G401.6 (cell line): Measurements from ENCODE around the gene EHBP1.
"Not testable (repeated sequence)": the region's sequence is repeated elsewhere in the genome, so short reads cannot be mapped to it uniquely, and the experiment has no call there.

Source experiments
- FAIRE-seq: peaks from 2 replicates; lab custom pipeline; 2012; peaks lifted over from hg19 to GRCh38; lab: Jason Lieb, UNC

Gene EHBP1

DNA sequence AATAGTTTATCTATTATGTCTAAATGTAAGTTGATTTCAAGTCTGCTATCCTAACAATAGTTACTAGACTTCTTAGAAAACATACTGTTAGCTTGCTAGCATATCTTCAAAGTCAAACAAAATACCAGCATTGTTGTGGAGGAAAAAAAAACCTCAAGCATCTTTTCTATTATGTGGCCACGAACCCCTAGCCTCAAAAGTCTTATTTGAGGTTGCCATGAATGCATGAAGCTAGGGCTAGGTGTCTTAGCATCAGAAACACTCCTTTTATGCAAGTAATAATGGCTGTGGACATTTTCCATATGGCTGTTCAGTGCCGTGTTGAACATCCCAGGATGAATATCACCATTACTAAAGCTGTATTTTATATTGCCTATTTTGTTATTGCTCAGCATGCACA lies 258.5 kb downstream of the EHBP1 start:
- FAIRE-seq = no peak

DNA sequence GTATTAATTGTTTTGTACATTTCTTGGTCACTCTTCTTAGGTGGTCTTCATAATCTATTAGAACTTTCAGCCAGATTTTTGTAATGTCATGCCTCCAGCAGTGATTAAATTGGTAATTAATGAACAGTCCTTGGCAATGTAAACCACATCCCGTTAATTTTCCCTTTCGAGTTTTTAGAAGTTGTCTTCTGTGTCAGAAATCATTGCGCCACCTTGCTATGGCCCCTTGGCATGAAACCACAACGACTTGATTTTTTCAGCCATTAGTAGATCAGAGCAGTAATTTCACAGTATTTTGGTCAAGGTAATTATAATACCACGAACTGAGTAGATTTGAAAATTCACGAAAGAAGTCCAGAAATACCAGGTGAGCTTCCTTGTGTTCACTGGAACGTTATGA lies 259.2 kb downstream of the EHBP1 start:
- no peak for FAIRE-seq

DNA sequence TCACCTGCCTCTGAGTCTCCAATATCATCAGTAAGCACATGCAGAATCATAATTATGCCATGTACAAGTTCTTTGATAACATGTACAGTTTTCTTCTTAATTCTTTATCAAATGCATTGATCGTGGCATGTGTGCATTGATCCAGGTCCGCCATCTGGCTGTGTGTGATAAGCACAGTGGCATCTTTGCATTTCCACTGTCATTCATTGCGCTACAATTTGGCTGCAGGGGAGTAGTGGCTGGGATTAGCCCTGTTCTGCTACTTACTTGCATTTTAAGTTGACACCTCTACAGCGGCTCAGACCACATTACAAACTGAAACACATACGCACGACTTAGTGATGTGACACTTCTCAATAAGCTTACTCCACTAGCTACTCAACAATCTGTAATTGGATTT lies 261.5 kb downstream of the EHBP1 start:
- FAIRE-seq = no peak

DNA sequence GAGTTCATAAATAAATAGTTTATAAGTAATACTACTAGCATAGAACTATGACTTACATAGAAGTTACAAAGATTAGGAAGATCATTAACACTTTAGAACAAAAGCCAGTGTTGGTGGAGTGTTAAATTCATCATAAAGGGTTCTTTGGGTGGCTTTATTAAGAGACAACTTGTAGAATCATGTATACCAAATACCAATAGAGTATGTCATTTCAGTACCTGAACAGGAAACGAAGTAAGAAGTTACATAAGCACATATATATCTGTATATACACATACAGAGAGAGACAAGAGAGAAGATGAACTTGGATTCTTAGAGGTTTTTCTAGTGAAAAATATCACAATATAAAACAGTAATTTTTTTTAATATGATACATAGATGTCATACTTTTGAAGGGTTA lies 262.7 kb downstream of the EHBP1 start:
- FAIRE-seq = no peak

DNA sequence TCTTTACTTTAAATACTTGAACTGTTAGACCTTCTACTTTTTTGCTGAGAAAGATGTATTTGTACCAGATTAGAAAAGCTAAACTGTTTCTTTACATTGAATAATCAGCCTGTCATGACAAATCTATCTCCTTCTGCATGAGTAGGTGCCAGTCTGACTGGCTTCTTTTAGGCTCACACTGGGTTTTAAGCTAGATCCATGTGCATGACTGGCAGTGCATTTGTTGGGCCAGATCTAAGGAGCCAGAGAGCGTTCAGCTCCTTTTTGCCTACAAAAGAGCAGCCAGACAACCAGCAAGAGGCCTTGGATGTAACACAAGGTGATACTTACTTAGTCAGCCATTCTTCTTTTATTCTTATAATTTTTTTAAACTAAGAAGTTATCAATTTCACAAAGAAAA lies 263.2 kb downstream of the EHBP1 start:
- FAIRE-seq = no peak

DNA sequence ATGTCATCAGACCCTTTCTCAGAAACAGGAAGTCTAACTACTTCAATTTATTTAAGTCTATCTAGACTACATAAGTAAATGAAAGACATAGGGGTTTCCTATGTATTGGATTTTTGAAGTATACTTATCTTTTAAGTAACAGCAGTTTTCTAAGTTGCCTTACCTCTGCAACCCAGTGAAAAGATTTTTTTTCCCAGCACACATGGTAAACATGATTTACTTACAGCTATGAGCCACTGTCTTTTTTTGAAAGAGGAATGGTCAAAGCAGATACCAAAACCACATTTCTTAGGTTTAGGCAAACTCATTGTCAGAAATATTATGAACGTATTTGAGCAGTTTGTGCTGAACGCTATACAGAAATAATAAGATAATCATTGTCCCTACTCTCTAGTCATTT lies 266.4 kb downstream of the EHBP1 start:
- no peak for FAIRE-seq

DNA sequence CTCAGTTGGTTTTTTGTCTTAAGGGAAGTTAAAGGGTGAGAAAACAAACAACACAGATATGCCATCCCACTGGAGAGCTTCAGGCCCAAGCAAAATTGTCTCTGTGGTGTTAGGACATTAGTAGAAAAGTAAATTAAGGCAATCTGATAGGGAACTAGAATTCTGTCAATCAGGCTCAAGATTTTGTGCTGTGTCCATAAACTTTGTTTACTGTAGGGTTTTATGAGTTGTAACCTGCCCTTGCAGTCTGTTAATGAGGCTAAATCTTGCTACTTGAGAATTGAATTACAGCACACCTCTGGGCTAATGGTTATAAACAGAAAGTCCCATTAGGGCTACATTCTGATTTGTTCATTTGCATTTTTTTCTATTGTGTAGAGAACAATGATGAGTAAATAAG lies 267.1 kb downstream of the EHBP1 start:
- no peak for FAIRE-seq

DNA sequence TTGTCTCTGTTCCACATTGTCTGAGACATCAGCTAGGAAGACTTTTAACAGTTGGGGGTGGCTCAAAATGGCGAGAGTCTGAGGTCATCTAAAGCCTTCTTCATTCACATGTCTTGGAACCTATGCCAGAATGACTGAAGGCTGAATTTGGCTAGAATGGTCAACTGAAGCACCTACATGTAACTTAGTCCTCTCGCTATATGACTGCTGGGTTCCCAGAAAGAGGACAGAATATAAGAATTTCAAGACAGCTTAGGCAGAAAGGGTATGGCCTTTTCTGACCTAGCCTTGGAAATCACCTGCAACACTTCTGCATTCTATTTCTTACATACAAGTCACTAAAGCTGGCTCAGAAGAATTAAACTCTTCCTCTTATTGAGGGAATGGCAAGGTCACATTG lies 269.5 kb downstream of the EHBP1 start:
- FAIRE-seq = no peak

DNA sequence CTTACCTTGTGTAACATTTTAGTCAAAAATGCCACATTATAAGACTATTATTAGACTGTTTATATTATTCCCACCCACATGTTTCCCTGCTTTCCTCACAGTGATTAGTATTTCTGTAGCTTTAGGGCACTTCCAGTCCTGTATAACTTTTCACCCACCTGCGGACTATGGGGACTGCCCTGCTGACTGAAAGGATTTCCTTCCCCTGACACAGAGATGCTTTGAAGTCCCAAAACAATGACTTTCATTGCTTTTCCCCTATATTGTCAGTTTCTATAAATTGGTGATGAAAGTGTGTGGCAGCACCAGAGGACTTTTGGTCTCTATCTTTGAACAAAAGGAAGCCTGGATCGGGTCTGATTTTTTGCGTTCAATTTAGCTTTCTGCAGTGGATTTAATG lies 286.1 kb downstream of the EHBP1 start:
- no peak for FAIRE-seq

DNA sequence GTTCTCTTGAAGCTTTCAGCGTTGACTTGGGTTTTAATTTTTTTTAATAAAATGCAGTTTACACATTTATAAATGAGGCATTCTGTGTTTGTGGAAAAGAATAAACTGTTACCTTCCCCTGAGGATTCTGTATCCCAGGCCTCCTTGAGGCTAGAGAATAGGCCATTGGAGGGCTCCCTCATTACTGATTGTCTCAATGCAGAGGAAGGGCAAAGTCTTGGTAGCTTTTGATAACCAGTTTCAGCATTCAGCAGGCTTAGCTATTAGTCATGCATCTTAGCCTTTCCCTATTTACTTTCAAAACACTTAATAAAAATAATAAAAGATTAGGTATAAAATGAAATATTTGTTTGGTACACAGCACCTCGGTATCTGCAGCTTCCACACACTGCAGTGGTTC lies 287.0 kb downstream of the EHBP1 start:
- no peak for FAIRE-seq

DNA sequence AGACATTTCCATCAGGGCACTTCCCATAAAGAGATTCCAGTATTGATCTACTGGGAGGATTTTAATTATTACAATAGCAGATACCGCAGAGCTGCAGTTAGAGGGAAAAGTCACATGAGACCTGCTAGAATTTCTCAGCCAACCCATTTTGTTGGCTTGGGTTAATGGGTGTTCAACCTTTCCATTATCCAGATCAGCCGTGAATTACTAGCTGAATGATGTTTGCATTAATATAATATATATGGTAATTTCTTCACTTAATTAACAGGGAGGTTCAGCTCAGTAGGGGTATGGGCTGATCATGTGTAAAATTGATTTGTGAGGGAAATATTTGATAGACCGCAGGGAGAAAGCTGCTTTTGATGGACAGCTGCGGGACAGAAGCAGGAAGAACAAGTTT lies 288.7 kb downstream of the EHBP1 start:
- FAIRE-seq = no peak

DNA sequence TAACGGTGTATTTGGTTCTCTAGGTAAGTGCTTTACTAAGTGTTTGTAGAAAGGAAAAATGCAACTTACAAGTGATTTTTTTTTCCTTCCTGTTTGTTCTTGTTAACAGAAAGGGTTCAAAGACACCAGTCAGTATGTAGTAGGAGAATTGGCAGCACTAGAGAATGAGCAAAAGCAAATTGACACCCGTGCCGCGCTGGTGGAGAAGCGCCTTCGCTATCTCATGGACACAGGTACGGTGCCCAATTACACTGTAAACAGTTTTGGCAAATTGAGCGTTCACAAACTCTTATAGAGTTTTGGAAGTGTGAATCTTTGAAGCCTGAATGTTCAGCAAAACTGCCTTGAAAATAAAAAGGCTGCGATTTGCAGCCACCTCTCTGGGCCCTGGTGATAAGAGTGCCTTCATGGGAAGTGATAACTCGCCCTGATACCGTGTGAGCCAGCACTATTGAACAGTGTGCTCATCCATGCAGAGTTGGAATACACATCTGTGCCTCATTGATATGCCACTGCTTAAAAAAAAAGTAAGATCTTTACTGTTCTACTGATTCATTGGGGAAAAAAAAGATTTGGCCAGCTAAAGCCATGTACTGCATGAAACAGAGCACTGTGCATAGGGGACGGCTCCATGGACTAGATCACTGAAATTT lies 291.1 kb downstream of the EHBP1 start:
- no peak for FAIRE-seq

DNA sequence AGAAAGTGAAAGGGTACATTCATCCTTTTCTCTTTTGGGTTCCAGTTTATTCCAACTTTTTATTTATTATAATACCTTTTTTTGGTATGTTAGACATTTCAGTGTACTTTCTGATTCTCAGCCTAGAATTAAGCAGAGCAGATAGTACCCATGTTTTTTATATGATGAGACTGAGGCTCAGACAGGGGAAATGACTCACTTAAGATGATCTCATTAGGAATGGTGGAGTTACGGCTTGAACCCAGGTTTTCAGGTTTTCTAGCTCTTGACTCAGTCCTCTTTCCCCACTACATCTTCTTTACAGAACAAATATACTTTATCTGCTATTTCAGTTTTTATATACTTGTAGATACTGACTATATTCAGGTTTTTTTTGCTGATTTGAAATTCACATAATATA lies 293.4 kb downstream of the EHBP1 start:
- no peak for FAIRE-seq

DNA sequence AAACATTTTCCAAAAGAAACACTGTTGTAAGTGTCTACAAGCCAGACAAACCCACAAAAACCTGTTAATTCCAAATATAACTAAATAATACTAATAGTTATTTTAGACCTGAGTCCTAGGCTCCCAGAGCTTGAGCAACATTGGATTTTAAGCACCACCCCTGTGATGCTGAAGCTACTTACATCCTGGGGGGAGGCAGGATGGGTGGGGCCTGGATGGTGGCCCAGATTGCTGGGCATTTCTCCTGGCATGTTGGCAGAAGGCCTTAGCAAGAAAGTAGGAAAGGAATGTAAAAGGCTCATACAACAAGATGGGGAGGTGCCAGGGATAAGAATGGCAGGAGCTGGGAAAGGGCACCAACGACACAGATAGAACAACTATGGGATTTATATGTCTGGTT lies 294.4 kb downstream of the EHBP1 start:
- FAIRE-seq = no peak

DNA sequence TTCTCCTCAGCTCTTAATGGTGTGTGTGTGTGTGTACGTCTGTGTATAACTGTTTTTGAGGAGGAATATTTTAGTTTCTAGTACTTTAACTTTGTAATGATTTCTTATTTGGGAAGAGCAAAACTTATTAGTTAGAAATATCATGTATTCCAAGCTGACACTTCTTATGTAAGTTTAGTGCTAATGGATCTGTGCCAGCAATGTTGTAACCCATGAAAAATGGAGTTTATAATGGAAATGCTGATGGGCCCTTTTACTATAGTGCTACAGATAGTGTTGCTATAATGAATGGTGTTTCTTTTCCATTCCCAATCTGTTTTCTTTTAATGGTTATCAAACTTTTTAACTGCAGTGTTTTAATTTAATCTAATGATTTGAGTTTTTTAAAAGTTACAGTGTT lies 295.3 kb downstream of the EHBP1 start:
- FAIRE-seq = no peak

DNA sequence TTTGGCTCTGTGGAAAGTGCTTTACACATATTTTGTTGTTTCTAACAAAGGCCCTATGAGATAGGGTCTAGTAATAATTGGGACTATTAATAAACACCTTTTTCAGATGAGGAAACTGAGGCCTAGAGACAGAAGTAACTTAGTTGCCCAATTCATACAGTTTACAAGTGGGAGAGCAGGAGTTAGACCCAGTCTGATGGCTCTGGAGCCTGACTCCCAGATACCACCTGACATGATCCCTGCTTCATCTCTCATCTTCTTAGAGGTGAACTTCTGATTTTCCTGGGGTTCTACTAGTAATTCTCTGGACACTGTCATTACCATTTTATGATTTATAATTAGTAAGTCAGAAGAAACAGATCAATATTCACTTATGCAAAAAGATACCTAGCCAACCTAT lies 296.1 kb downstream of the EHBP1 start:
- FAIRE-seq = no peak

DNA sequence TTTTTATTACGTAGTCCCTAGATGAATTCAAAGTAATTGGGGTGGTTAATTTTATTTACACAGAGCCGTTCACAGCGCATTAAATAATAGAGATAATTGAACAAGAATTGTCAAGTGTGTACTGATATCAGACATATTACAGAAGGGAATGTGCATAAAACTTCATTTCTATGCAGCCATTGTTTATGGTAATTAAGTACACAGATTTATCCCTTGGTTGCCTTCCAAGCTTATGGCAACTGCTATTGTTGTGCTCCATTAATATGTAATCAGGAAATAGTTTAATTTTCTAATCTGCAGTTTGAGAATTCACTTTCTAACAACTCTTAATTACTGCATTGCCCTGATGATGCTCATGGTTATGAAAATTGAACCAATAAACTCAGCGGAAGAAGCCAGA lies 297.8 kb downstream of the EHBP1 start:
- no peak for FAIRE-seq

DNA sequence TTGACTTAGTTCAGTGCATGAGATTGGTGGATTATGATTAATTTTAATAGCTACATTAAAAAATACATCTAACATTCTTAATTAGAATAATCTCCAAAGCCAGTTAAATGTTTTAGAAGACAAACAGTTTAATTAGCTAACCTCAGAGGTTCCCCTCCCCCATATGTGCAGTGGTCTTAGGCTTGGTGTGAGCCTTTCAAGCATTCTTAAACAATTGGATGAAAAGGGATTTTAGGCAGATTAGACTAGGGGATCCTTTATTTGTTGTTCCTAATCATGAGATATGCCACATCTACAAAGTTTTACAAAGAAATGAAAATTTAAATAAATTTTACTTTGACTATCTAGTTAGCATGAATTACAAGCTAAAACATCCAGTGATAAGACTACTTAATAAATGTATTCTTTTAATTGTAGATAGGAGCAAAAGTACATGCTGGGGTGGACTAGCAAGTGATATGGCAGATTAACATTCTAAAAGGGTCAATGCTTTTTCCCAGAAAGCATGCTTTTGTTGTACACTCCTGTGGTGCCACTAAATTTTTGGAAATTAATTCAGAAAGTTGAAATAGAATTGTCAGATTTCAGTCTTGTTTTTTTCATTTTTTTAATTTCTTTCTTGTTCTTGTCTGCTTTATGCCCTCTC lies 302.4 kb downstream of the EHBP1 start:
- FAIRE-seq = no peak

DNA sequence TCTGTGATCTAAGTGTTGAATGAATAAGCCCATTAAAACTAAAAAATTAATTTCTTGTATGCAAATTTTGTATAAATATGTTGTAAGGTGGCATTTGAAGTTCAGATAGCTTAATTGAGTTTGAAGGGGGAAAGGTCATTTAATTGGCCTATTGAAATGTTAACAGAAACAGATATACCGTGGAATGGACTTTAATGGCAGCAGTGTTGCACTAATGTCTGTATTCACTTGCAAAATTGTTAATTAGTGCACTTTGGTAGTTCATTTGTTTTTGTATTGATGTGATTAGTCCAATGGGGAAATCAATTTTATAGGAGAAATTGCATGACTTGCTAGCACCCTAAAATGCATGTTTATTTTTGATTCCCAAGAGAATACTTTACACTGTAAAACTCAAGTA lies 303.3 kb downstream of the EHBP1 start:
- FAIRE-seq = no peak

DNA sequence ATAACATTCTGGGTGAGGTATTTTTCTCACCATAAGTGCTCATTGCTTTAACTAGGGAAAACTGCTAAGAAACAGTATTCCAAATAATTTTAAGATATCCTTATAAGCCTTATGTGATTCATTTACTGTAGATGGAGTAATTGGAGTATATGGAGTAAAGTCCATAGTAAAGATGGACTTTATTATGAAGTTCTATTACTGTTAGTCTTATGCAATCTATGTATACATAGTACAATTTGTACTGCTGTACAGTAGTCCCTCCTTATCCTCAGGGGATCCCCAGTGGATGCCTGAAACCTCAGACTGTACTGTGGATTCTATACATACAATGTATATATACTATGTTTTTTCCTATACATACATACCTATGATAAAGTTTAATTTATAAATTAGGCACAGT lies 304.0 kb downstream of the EHBP1 start:
- FAIRE-seq = no peak

DNA sequence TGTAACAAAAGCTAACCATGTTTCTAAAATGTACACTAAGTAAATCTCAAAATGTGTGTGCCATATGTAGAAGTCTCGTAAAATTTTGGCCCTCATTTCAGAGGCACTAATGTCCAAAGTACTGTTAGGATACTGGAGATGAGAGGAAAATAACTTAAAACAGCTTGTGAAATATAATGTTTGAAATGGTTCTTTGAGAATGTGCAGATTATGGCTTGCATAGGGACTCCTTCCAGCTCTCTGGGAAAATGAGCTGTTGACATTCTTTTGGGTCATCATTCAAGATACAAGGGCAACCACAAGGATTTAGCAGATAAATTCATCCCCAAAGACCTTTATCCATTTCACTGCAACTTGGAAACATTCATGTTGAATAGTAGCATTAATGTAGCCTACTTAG lies 307.0 kb downstream of the EHBP1 start:
- no peak for FAIRE-seq

DNA sequence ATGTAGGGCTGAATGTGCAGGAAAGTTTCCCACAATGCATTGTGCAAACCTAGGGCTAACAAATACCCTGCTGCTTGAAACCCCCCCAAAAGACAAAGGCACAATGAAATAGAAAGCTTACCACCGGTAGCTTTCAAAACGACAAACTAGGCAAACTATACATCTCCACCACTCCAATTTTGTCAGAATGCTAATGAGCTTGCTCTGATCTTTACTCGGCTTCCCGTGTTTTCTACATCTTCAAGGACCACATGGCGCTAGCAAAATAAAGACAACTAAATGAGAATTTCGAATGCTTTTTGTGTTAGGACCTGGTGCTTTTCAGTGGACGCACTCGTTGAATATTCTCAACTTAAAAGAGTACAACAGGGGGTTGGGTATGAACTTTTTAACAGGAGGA lies 307.9 kb downstream of the EHBP1 start:
- no peak for FAIRE-seq

DNA sequence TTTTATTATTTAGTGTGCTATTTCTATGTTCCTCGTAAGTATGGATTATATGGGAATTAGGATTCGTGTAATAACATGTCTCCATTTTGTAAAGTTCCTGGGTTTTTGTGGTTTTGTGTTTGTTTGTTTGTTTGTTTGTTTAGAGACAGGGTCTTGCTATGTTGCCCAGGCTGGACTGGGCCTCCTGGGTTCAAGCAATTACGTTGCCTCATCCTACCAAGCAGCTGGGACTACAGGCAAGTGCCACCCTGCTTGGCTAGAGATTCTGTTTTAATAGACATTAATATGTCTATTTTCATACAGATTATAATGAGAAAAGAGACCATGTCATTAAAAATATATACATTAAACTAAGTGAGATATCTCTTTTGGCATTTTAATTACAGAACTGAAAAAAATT lies 309.9 kb downstream of the EHBP1 start:
- no peak for FAIRE-seq

DNA sequence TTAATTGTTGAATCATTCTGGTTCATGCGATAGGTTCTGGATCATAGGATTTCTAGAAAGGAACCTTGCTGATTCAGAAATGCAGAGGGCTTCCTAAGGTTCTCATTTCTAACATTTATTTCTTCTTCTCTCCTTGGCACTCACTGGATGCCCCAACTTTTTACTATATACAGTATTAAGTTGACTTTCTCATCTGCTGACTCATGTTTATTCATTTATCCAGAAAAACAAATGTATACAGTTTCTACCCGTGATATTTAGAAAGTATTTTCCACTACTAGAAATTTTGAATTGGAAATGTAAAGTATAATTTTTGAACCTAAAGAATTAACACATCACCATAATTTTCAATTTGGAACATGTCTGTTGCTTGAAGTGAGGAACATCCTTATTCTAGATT lies 312.9 kb downstream of the EHBP1 start:
- FAIRE-seq = no peak

DNA sequence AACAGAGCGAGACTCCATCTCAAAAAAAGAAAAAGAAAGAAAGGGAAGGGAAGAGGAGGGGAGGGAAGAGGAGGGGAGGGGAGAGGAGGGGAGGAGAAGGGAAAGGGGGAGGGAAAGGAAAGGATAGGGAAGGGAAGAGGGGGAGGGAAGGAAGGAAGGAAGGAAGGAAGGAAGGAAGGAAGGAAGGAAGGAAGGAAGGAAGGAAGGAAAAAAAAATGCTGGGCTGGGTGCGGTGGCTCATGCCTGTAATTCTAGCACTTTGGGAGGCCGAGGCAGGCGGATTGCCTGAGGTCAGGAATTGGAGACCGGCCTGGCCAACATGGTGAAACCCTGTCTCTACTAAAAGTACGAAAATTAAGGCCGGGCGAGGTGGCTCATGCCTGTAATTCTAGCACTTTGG lies 314.2 kb downstream of the EHBP1 start:
- FAIRE-seq = not testable (repeated sequence)
